NT2/D1 (cell line): Measurements from ENCODE around the gene P2RY6.

Experiments used
- DNase-seq: peaks from one replicate; pipeline ENCODE4 v3.0.0-alpha.2; 2011; ENCODE audit warnings: low read depth, low spot score
- H3K27me3 ChIP-seq: 2 replicates; pipeline ENCODE4 v1.6.0; 2011; ENCODE audit warnings: mild to moderate bottlenecking; ENCODE audit not compliant: insufficient read length, insufficient read depth
- H3K36me3 ChIP-seq: 2 replicates; pipeline ENCODE4 v1.6.1; 2011; ENCODE audit warnings: mild to moderate bottlenecking, low read length, mixed read lengths; ENCODE audit not compliant: insufficient read depth, insufficient read length
- H3K4me1 ChIP-seq: 2 replicates; pipeline ENCODE4 v1.5.1; 2011; ENCODE audit not compliant: insufficient read depth, insufficient read length
- H3K4me3 ChIP-seq: 2 replicates; pipeline ENCODE4 v1.5.1; 2011; ENCODE audit warnings: low read depth; ENCODE audit not compliant: insufficient read length
- H3K9ac ChIP-seq: 2 replicates; pipeline ENCODE4 v1.6.0; 2011; ENCODE audit warnings: low read depth; ENCODE audit not compliant: insufficient read length
- H3K9me3 ChIP-seq: 2 replicates; pipeline ENCODE4 v1.5.1; 2011; ENCODE audit warnings: mild to moderate bottlenecking, low read length; ENCODE audit not compliant: insufficient read depth
- SUZ12 ChIP-seq: IDR thresholded peaks from 2 replicates; pipeline ENCODE4 v1.6.1; 2011; ENCODE audit not compliant: insufficient read length, insufficient read depth; ENCODE audit errors: extremely low read depth
- YY1 ChIP-seq: IDR thresholded peaks from 2 replicates; pipeline ENCODE4 v1.6.1; 2011; ENCODE audit not compliant: insufficient read length, insufficient read depth
- ZNF274 ChIP-seq: IDR thresholded peaks from 2 replicates; pipeline ENCODE4 v1.6.1; 2011; ENCODE audit warnings: mild to moderate bottlenecking, low read depth, low read length

Gene P2RY6

GRCh38 chr11:73257342-73258103 lies 14.6 kb upstream of the P2RY6 start:
- Histone ChIP-seq H3K4me3 (no peak overlapping the region), H3K4me1 (peaks cover 3% of the 10 kb centered on the region), H3K36me3 (no peaks in the 10 kb centered on the region), H3K9me3 (no peaks in the 10 kb centered on the region), H3K9ac (no peak overlapping the region), H3K27me3 (no peaks in the 10 kb centered on the region)
- TF ChIP-seq SUZ12 (no peak), ZNF274 (no peak), YY1 (no peak)
- DNase-seq: peak; percentile 39

GRCh38 chr11:73258104-73259035 lies 13.8 kb upstream of the P2RY6 start:
- no peaks in the 10 kb centered on the region for H3K9me3 ChIP-seq
- H3K36me3 ChIP-seq: no peaks in the 10 kb centered on the region
- H3K4me3 ChIP-seq: no peak overlapping the region
- H3K27me3 ChIP-seq: no peaks in the 10 kb centered on the region
- no peak overlapping the region for H3K9ac ChIP-seq
- no peak for TF ChIP-seq YY1
- TF ChIP-seq SUZ12: no peak
- no peak for TF ChIP-seq ZNF274
- DNase-seq: no peak
- H3K4me1 ChIP-seq: peaks cover 3% of the 10 kb centered on the region

- Histone ChIP-seq H3K36me3 (no peaks in the 10 kb centered on the region), H3K9ac (no peak overlapping the region), H3K27me3 (no peaks in the 10 kb centered on the region), H3K4me1 (peaks cover 3% of the 10 kb centered on the region), H3K9me3 (no peaks in the 10 kb centered on the region), H3K4me3 (no peak overlapping the region)
- TF ChIP-seq SUZ12 (no peak), YY1 (no peak), ZNF274 (no peak)
- DNase-seq: no peak
These were observed 12.6 kb upstream of the P2RY6 start for GRCh38 chr11:73259406-73260126.

- H3K9me3 ChIP-seq: no peaks in the 10 kb centered on the region
- no peak overlapping the region for H3K4me3 ChIP-seq
- TF ChIP-seq ZNF274: no peak
- no peaks in the 10 kb centered on the region for H3K27me3 ChIP-seq
- H3K36me3 ChIP-seq: no peaks in the 10 kb centered on the region
- no peak for DNase-seq
- peaks cover 3% of the 10 kb centered on the region for H3K4me1 ChIP-seq
- H3K9ac ChIP-seq: no peak overlapping the region
These were observed 12.0 kb upstream of the P2RY6 start for GRCh38 chr11:73260127-73260457.

GRCh38 chr11:73262851-73263495 lies 9.2 kb upstream of the P2RY6 start:
- no peaks in the 10 kb centered on the region for H3K9me3 ChIP-seq
- H3K4me3 ChIP-seq: no peak overlapping the region
- TF ChIP-seq YY1: no peak
- H3K9ac ChIP-seq: no peak overlapping the region
- no peaks in the 10 kb centered on the region for H3K27me3 ChIP-seq
- H3K36me3 ChIP-seq: no peaks in the 10 kb centered on the region
- DNase-seq: no peak
- H3K4me1 ChIP-seq: peaks cover 3% of the 10 kb centered on the region

GRCh38 chr11:73263640-73264039 lies 8.5 kb upstream of the P2RY6 start:
- Histone ChIP-seq H3K27me3 (no peaks in the 10 kb centered on the region), H3K9ac (no peak overlapping the region), H3K4me3 (no peak overlapping the region), H3K9me3 (no peaks in the 10 kb centered on the region), H3K36me3 (no peaks in the 10 kb centered on the region), H3K4me1 (peaks cover 3% of the 10 kb centered on the region)
- TF ChIP-seq YY1 (no peak), ZNF274 (no peak), SUZ12 (no peak)
- DNase-seq: no peak
